Skin epidermis (tissue), 12 donors: ENCODE results near the gene SELENOH.
A peak's percentile ranks its signal among the peaks of the same experiment; 100 is the strongest.

Experiments used
- H3K27ac ChIP-seq, 21 experiments: fragments of 200-600 bp; sonication (generic) in 11 of 21; one replicate each; pipeline ENCODE4 v1.5.0; 2020; ENCODE audit warnings: mild to moderate bottlenecking in 3 of 21, inconsistent platforms in 2 of 21, moderate library complexity in 2 of 21
- H3K4me3 ChIP-seq, 7 experiments: fragments of 200-600 bp; sonication (generic) in 2 of 7; one replicate each; pipeline ENCODE4 v1.5.0; 2020; ENCODE audit warnings: inconsistent platforms in 2 of 7, mild to moderate bottlenecking in 2 of 7, moderate library complexity in 1 of 7

The SELENOH gene

GRCh38 chr11:57744357-57744756 is 3.1 kb downstream of the SELENOH start:
- no peak overlapping the region for H3K27ac ChIP-seq

DNA sequence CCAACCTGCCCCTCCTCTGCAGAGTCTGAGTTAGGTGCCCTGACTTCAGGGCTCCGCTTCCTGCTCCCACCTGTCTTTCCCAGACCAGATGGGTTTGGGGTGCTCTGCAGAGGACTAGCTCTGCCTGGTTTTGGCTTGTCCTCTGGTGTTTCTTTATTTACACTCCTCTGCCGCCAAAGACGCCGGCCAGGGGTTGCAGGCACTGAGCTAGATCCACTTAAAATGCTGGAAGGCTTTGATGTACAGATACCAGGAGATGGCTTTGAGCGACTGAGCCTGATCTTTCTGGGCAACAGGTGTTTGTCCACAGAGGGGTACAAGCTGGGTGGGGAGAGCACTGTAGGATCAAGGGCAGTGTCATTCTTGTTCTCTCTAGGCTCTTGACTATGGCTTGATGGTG is 3.9 kb downstream of the SELENOH start:
- H3K27ac ChIP-seq = no peak overlapping the region
- no peak overlapping the region for H3K4me3 ChIP-seq

More at GRCh38 chr11:57744357-57744756, 3.1 kb downstream of the SELENOH start:
- no peak overlapping the region for H3K4me3 ChIP-seq

GRCh38 chr11:57746920-57747319 is 5.6 kb downstream of the SELENOH start:
- Histone ChIP-seq H3K27ac (no peak overlapping the region), H3K4me3 (no peak overlapping the region)

- Histone ChIP-seq H3K27ac (no peak overlapping the region), H3K4me3 (no peak overlapping the region)
These were observed 9.9 kb downstream of the SELENOH start for GRCh38 chr11:57751176-57751575.

GRCh38 chr11:57751676-57752253 is 10.5 kb downstream of the SELENOH start, which contains the start of gene BTBD18:
BTBD18 (minus strand) TSS chr11:57751819; CDS start chr11:57751188, 631 bp downstream.
- H3K27ac ChIP-seq = peak within 1 kb of the TSS in 1 of 21 experiments; percentile 34
- H3K4me3 ChIP-seq = no peak within 1 kb of the TSS

DNA sequence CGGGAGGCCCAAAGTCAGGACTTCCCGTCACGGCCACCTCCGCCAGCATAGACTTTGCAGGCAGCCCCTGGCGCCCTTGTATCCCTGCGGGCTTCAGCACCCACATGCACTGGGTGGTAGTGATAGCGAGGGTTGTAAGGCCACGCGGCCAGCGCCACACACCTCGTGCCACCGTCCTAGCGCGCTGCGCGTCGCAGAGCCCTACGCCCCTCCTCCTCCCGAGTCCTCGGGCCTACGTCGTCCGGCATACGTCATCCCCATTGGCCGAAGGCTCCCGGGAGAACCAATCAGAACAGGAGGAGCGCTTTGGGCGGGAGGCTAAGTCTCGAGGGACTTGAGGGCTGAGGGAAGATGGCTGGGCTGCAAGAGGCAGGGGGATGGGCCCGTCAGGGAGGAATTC is 11.7 kb downstream of the SELENOH start:
- no peak overlapping the region for H3K4me3 ChIP-seq
- H3K27ac ChIP-seq = no peak overlapping the region

- H3K27ac ChIP-seq = no peak overlapping the region
- no peak overlapping the region for H3K4me3 ChIP-seq
These were observed 16.9 kb downstream of the SELENOH start for GRCh38 chr11:57758174-57758573.

DNA sequence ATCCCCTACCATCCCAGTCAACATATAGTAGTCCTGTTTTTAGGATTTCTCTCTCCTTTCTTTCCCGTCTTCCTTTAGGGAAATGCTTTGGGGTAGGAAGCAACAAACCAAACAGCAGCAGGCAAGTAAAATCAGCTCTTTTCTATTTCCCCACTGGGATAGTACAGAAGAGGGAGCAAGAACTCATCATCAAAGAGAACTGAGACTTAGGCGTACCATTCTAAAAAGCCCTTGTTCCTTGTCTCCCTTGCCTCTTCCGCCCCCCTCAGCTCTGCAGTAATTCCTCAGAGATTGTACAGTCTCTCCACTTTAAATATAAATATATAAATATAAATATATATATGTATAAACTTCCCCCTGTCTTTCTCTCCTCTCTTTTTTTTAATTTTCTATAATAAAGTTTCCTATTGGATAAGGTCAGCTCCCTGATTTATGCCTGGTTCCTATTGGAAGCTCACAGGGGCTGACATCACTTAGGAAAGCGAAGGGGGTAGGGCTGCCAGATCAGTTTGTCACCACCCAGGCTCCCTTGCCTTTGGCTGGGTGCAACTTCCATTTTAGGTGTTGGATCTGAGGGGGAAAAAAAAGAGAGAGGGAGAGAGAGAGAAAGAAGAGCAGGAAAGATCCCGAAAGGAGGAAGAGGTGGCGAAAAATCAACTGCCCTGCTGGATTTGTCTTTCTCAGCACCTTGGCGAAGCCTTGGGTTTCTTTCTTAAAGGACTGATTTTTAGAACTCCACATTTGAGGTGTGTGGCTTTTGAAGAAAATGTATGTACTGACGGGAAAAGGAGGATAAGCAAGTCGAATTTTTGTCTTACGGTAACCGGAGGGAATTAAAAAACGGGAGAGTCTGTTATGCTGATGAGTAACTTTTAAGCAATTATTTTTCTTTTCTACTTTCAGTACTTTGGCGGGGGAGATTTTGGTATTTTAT is 20.3 kb downstream of the SELENOH start, which contains the start of gene CTNND1:
Gene CTNND1 (plus strand): TSS at position 502 of the 934 bp plus-strand sequence. CDS start 29,677 bp downstream, outside the sequence.
- peak within 1 kb of the TSS; percentile 46 to 65 (median 53) for H3K4me3 ChIP-seq
- H3K27ac ChIP-seq = peak within 1 kb of the TSS; percentile 74 to 98 (median 90)

- H3K27ac ChIP-seq = peak overlapping the region; percentile 74 to 98 (median 90)
These were observed 21.1 kb downstream of the SELENOH start for GRCh38 chr11:57762235-57762861.

GRCh38 chr11:57763568-57763967 is 22.3 kb downstream of the SELENOH start:
- peak overlapping the region; percentile 46 to 65 (median 53) for H3K4me3 ChIP-seq

More at GRCh38 chr11:57762235-57762861, 21.1 kb downstream of the SELENOH start:
- peak overlapping the region; percentile 46 to 65 (median 53) for H3K4me3 ChIP-seq

DNA sequence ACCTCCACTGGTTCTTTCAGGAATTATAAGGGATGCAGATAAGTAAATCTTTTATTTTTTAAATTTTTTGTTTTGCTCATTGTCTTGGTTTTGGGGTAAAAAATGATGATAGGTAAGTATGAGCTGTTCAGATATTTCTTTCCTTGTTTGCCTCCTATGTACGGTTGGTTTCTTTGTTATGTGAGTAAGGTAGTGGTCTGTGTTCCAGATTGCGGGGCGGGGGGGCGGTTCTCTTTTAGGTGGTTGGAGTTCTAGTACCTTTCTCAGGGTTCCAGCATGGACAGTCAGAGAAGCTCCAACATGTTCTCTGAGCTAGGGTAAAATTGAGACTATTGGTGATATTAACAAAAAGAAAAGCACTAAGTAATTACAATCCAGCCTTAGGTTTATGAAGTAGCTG is 22.7 kb downstream of the SELENOH start:
- peak overlapping the region; percentile 46 to 65 (median 53) for H3K4me3 ChIP-seq
- H3K27ac ChIP-seq = peak overlapping the region in 17 of 21 experiments; percentile 1 to 98 (median 92)

More at GRCh38 chr11:57763568-57763967, 22.3 kb downstream of the SELENOH start:
- H3K27ac ChIP-seq = peak overlapping the region in 18 of 21 experiments; percentile 1 to 98 (median 91)

GRCh38 chr11:57764566-57764965 is 23.3 kb downstream of the SELENOH start:
- peak overlapping the region in 16 of 21 experiments; percentile 25 to 96 (median 90) for H3K27ac ChIP-seq
- peak overlapping the region; percentile 46 to 65 (median 53) for H3K4me3 ChIP-seq

DNA sequence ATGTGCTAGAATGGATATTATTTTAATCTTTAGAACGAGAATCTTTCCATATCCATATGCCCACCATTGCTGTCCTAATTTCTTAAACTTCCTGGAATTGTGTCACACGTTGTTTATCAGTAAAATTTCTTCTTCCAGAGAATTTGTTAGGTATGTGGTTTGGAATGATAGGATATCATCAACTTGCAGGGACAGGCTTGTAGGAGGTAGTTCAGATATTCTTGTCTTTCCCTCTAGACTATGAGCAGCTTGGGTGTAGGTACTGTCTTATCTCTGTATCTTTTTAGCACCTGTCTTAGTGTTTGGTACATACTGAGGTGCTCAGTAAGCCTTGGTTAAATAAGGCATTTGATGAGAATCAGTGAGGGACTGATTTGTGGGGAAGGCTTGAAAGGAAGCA is 23.7 kb downstream of the SELENOH start:
- Histone ChIP-seq H3K27ac (peak overlapping the region in 13 of 21 experiments; percentile 29 to 96 (median 90)), H3K4me3 (peak overlapping the region in 6 of 7 experiments; percentile 2 to 65 (median 56))

- Histone ChIP-seq H3K4me3 (no peak overlapping the region), H3K27ac (peak overlapping the region in 3 of 21 experiments; percentile 3 to 36 (median 6))
These were observed 29.5 kb downstream of the SELENOH start for GRCh38 chr11:57770793-57771192.

DNA sequence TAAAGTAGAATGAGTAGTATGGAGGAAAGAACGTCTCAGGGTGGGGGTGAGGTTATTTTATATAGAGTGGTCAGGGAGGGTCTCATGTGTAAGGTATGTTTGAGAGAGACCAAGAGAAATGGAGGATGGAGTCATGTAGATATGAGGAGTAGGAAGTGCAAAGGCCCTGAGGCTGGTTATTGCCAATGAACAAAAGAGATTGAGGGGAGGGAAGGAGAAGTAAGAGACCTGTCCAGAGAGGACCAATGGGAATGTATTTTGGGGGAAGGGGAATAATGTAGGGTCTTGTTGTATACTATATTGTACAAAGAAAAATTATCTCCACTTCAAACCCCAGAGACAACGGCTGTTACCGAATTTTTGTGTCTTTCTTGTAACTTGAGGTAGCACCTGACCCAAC is 30.1 kb downstream of the SELENOH start:
- no peak overlapping the region for H3K4me3 ChIP-seq
- no peak overlapping the region for H3K27ac ChIP-seq

GRCh38 chr11:57772562-57772961 is 31.3 kb downstream of the SELENOH start:
- Histone ChIP-seq H3K27ac (no peak overlapping the region), H3K4me3 (no peak overlapping the region)

- H3K4me3 ChIP-seq = no peak overlapping the region
- no peak overlapping the region for H3K27ac ChIP-seq
These were observed 31.8 kb downstream of the SELENOH start for GRCh38 chr11:57773026-57773598.

DNA sequence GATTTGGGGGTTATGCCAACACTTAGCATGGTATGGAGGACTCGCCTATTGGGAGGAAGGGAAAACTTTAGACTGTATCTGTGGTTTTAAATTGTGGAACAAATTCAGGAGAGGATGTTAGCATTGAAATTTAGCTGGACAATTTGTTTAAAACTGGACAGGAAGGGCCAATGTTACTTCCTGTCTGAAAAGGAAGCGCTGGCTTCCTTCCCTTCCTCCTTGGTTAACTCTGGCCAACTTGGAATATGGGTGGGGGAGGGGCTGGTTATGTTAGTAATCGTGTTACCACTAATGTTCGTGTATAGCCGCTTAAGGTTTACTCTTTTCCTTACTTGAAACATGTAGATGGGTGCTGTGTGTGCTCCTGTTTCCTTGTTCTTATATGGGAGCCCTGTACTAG is 34.2 kb downstream of the SELENOH start:
- H3K4me3 ChIP-seq = no peak overlapping the region
- H3K27ac ChIP-seq = peak overlapping the region in 17 of 21 experiments; percentile 4 to 89 (median 60)

- Histone ChIP-seq H3K27ac (peak overlapping the region in 18 of 21 experiments; percentile 20 to 89 (median 62)), H3K4me3 (no peak overlapping the region)
These were observed 34.8 kb downstream of the SELENOH start for GRCh38 chr11:57776031-57776521.
